Measurements from ENCODE around the gene OR51G2.

OR51G2 gene

DNA sequence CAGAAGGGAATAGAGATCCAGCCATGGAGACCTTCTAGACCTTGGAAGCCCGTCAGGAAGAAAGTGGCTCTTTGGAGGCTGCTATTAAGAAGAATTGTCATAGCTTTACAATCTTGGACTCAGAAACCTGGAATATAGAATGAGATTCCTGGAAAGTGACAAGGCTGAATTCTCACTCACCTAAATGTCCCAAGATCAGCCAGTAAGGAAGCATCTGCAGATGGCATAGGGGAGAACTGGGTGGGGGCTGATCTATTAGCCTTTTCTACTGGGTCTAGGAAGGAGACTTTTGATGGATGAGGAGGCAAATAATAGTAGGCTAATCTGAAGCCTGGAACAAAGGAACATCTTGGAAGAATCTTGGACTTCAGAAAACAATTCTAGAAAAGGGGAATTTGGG lies 5.1 kb upstream of the OR51G2 start, which contains the start of gene OR51G1:
Gene OR51G1 (minus strand): TSS at position 101 of the 400 bp plus-strand sequence. CDS start 0 bp downstream, at position 101.
- Histone ChIP-seq H3K9ac (ENCODE audit: low read length) (no peak within 1 kb of the TSS), H3K27ac (ENCODE audit: low read length) (no peak within 1 kb of the TSS), H2AFZ (ENCODE audit: low read depth, low read length) (no peak within 1 kb of the TSS), H4K20me1 (ENCODE audit: insufficient read depth, low read length) (no peaks in the 10 kb centered on the region), H3K4me1 (ENCODE audit: low read length) (no peaks in the 10 kb centered on the region), H3K79me2 (ENCODE audit: low read length) (no peaks in the 10 kb centered on the region), H3K27me3 (ENCODE audit: low read depth, low read length) (no peaks in the 10 kb centered on the region), H3K4me2 (ENCODE audit: low read length) (no peak within 1 kb of the TSS), H3K9me3 (ENCODE audit: insufficient read depth, low read length) (no peaks in the 10 kb centered on the region), H3K36me3 (replicated peaks; ENCODE audit: low read depth, low read length) (no peaks in the 10 kb centered on the region), H3K4me3 (ENCODE audit: low read length) (no peak within 1 kb of the TSS)
- no peak for TF ChIP-seq EZH2phosphoT487 (IDR thresholded peaks at IDR 0.05; ENCODE audit: low read depth)
- TF ChIP-seq, protein P1, sequence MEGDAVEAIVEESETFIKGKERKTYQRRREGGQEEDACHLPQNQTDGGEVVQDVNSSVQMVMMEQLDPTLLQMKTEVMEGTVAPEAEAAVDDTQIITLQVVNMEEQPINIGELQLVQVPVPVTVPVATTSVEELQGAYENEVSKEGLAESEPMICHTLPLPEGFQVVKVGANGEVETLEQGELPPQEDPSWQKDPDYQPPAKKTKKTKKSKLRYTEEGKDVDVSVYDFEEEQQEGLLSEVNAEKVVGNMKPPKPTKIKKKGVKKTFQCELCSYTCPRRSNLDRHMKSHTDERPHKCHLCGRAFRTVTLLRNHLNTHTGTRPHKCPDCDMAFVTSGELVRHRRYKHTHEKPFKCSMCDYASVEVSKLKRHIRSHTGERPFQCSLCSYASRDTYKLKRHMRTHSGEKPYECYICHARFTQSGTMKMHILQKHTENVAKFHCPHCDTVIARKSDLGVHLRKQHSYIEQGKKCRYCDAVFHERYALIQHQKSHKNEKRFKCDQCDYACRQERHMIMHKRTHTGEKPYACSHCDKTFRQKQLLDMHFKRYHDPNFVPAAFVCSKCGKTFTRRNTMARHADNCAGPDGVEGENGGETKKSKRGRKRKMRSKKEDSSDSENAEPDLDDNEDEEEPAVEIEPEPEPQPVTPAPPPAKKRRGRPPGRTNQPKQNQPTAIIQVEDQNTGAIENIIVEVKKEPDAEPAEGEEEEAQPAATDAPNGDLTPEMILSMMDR (IDR thresholded peaks at IDR 0.05; ENCODE audit: low read depth, low read length) = no peak

DNA sequence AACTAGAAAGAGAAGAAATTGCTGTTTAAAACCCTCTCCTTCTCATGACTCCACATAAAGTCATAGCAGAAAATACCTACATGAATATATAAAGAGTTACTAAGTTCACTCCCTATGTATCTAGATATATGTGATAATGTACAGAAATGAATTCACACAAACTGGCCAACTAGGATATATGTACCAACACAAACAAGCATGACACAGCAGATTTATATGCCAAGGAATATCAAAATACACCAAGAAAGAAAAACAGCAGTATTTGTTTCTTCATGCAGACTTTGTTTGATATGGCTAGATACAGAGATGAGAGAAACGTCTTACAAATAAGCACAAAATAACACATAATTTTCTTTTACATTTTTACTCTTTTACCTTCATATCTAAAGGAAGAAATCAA lies 3.2 kb upstream of the OR51G2 start:
- Histone ChIP-seq H3K4me1 (ENCODE audit: low read length) (no peaks in the 10 kb centered on the region), H3K9ac (ENCODE audit: low read length) (no peak overlapping the region), H3K9me3 (ENCODE audit: insufficient read depth, low read length) (no peaks in the 10 kb centered on the region), H4K20me1 (ENCODE audit: insufficient read depth, low read length) (no peaks in the 10 kb centered on the region), H2AFZ (ENCODE audit: low read depth, low read length) (no peak overlapping the region), H3K36me3 (replicated peaks; ENCODE audit: low read depth, low read length) (no peaks in the 10 kb centered on the region), H3K79me2 (ENCODE audit: low read length) (no peaks in the 10 kb centered on the region), H3K4me3 (ENCODE audit: low read length) (no peak overlapping the region), H3K4me2 (ENCODE audit: low read length) (no peak overlapping the region), H3K27ac (ENCODE audit: low read length) (no peak overlapping the region), H3K27me3 (ENCODE audit: low read depth, low read length) (no peaks in the 10 kb centered on the region)
- TF ChIP-seq EZH2phosphoT487 (IDR thresholded peaks at IDR 0.05; ENCODE audit: low read depth) = no peak
- TF ChIP-seq, protein P1 (IDR thresholded peaks at IDR 0.05; ENCODE audit: low read depth, low read length) = no peak

DNA sequence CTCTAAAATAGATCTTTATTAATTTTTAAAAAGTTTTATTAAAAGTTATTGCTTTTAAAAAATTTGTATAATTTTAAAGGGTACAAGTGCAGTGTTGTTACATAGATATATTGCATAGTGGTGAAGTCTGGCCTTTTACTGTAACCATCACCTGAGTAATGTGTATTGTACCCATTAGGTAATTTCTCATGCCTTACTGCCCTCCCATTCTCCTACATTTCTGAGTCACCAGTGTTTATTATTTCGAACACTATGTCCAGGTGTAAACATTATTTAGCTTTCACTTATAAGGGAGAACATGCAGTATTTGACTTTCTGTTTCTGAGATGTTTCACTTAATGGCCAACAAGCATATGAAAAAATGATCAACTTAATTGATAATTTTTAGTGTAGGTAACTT lies 2.6 kb upstream of the OR51G2 start:
- Histone ChIP-seq H3K4me1 (ENCODE audit: low read length) (no peaks in the 10 kb centered on the region), H3K27ac (ENCODE audit: low read length) (no peak overlapping the region), H4K20me1 (ENCODE audit: insufficient read depth, low read length) (no peaks in the 10 kb centered on the region)

DNA sequence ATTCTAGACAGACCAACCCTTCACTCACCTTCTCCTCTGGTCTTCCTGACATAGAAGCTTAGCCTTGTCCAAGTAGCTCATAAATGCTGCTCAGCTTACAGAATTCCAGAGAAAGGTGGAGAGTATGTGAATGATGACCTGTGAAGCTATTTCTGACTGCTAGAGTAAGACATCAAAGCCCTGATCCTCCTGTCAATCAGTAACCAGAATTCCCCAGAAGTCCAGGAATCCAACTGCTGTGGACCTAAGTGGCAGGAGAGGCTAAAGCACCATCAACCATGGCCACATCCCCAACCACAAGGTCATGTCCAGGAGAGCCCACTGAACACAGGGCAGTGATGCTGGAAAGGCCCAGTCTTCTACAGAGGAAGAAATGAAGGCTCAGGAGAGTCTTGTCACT lies 2.6 kb downstream of the OR51G2 start:
- no peak overlapping the region for H2AFZ ChIP-seq (ENCODE audit: low read depth, low read length)
- H3K9me3 ChIP-seq (ENCODE audit: insufficient read depth, low read length) = no peaks in the 10 kb centered on the region
- H3K4me2 ChIP-seq (ENCODE audit: low read length) = no peak overlapping the region
- no peak for TF ChIP-seq EZH2phosphoT487 (IDR thresholded peaks at IDR 0.05; ENCODE audit: low read depth)
- TF ChIP-seq, protein P1 (IDR thresholded peaks at IDR 0.05; ENCODE audit: low read depth, low read length) = no peak
- H3K4me1 ChIP-seq (ENCODE audit: low read length) = peaks cover 13% of the 10 kb centered on the region
- no peaks in the 10 kb centered on the region for H4K20me1 ChIP-seq (ENCODE audit: insufficient read depth, low read length)
- H3K27me3 ChIP-seq (ENCODE audit: low read depth, low read length) = no peaks in the 10 kb centered on the region
- H3K4me3 ChIP-seq (ENCODE audit: low read length) = no peak overlapping the region
- H3K36me3 ChIP-seq (replicated peaks; ENCODE audit: low read depth, low read length) = no peaks in the 10 kb centered on the region
- no peaks in the 10 kb centered on the region for H3K79me2 ChIP-seq (ENCODE audit: low read length)
- H3K9ac ChIP-seq (ENCODE audit: low read length) = no peak overlapping the region
- no peak overlapping the region for H3K27ac ChIP-seq (ENCODE audit: low read length)

More for the DNA sequence above, 2.6 kb upstream of the OR51G2 start:
- Histone ChIP-seq H3K4me3 (ENCODE audit: low read length) (no peak overlapping the region), H3K27me3 (ENCODE audit: low read depth, low read length) (no peaks in the 10 kb centered on the region), H3K4me2 (ENCODE audit: low read length) (no peak overlapping the region), H3K36me3 (replicated peaks; ENCODE audit: low read depth, low read length) (no peaks in the 10 kb centered on the region), H2AFZ (ENCODE audit: low read depth, low read length) (no peak overlapping the region), H3K9ac (ENCODE audit: low read length) (no peak overlapping the region), H3K9me3 (ENCODE audit: insufficient read depth, low read length) (no peaks in the 10 kb centered on the region), H3K79me2 (ENCODE audit: low read length) (no peaks in the 10 kb centered on the region)
- TF ChIP-seq, protein P1 (IDR thresholded peaks at IDR 0.05; ENCODE audit: low read depth, low read length) = no peak
- no peak for TF ChIP-seq EZH2phosphoT487 (IDR thresholded peaks at IDR 0.05; ENCODE audit: low read depth)
